Osteoblast (primary cell): ENCODE measurements around the gene KRTAP10-4. TPM values are rescaled to one million over a fixed set of nuclear protein-coding genes. Genes with fewer than 3 reads are reported as not detected.

Experiments
- DNase-seq: peaks from one replicate; pipeline ENCODE4 v3.0.0; 2011; ENCODE audit warnings: low spot score, mixed read lengths; ENCODE audit not compliant: insufficient read length; ENCODE audit errors: missing footprints
- H2AFZ ChIP-seq: 2 replicates; pipeline ENCODE4 v1.6.0; 2011; ENCODE audit warnings: mild to moderate bottlenecking, low read length
- H3K27ac ChIP-seq: 2 replicates; pipeline ENCODE4 v1.5.1; 2011; ENCODE audit warnings: mild to moderate bottlenecking, low read depth, low read length, moderate library complexity
- H3K27me3 ChIP-seq: 2 replicates; pipeline ENCODE4 v1.6.0; 2012; ENCODE audit warnings: mild to moderate bottlenecking, control low read depth, inconsistent platforms, low read length, moderate library complexity; ENCODE audit not compliant: insufficient read depth
- H3K36me3 ChIP-seq: 2 replicates; pipeline ENCODE4 v1.5.1; 2011; ENCODE audit warnings: mild to moderate bottlenecking, low read length, control low read depth, moderate library complexity; ENCODE audit not compliant: insufficient read depth
- H3K4me1 ChIP-seq: 2 replicates; pipeline ENCODE4 v1.5.1; 2011; ENCODE audit warnings: mild to moderate bottlenecking, low read length, control low read depth, moderate library complexity; ENCODE audit not compliant: insufficient read depth
- H3K4me2 ChIP-seq: 2 replicates; pipeline ENCODE4 v1.6.0; 2011; ENCODE audit warnings: mild to moderate bottlenecking, low read length; ENCODE audit not compliant: insufficient read depth
- H3K4me3 ChIP-seq: fragments of 200-600 bp; sonication (generic); 3 replicates; pipeline ENCODE4 v1.5.1; 2012; ENCODE audit warnings: mild to moderate bottlenecking, low read length, inconsistent platforms; ENCODE audit not compliant: insufficient read depth
- H3K79me2 ChIP-seq: 2 replicates; pipeline ENCODE4 v1.6.0; 2012; ENCODE audit warnings: mild to moderate bottlenecking, low read length, control low read depth, inconsistent platforms; ENCODE audit not compliant: insufficient read depth
- H3K9me3 ChIP-seq: 2 replicates; pipeline ENCODE4 v1.5.1; 2011; ENCODE audit warnings: low read depth, low read length, control low read depth
- H4K20me1 ChIP-seq: 2 replicates; pipeline ENCODE4 v1.6.0; 2012; ENCODE audit warnings: mild to moderate bottlenecking, low read length, control low read depth; ENCODE audit not compliant: insufficient read depth
- CTCF ChIP-seq: IDR thresholded peaks from 2 replicates; pipeline ENCODE4 v1.5.1; 2011; ENCODE audit warnings: mild to moderate bottlenecking, low read depth, low read length, moderate library complexity; ENCODE audit errors: extremely low read depth
- total RNA-seq: library from RNA; depleted of rRNA; stranded (reverse); fragments of >200 nt; gene quantifications from 2 replicates; pipeline ENCODE4 v1.2.3, GENCODE V29; 2012

The KRTAP10-4 gene
- total RNA-seq, 1 donor, result not detected

GRCh38 chr21:44575307-44576024, 1.9 kb downstream of the KRTAP10-4 start:
- H3K27ac ChIP-seq, result no peak overlapping the region
- no peaks in the 10 kb centered on the region for H3K4me1 ChIP-seq
- no peak overlapping the region for H3K4me2 ChIP-seq
- no peak for DNase-seq
- no peaks in the 10 kb centered on the region for H3K36me3 ChIP-seq
- no peak overlapping the region for H3K4me3 ChIP-seq
- no peaks in the 10 kb centered on the region for H4K20me1 ChIP-seq
- H3K27me3 ChIP-seq, result peaks cover 14% of the 10 kb centered on the region
- no peak overlapping the region for H2AFZ ChIP-seq
- H3K9me3 ChIP-seq, result peaks cover 3% of the 10 kb centered on the region
- no peak for TF ChIP-seq CTCF
- no peaks in the 10 kb centered on the region for H3K79me2 ChIP-seq

GRCh38 chr21:44576025-44576420, 2.5 kb downstream of the KRTAP10-4 start:
- no peaks in the 10 kb centered on the region for H3K79me2 ChIP-seq
- TF ChIP-seq CTCF, result no peak
- H3K4me1 ChIP-seq, result no peaks in the 10 kb centered on the region
- no peak overlapping the region for H3K27ac ChIP-seq
- no peaks in the 10 kb centered on the region for H4K20me1 ChIP-seq
- H2AFZ ChIP-seq, result no peak overlapping the region
- no peak overlapping the region for H3K4me2 ChIP-seq
- H3K27me3 ChIP-seq, result peaks cover 14% of the 10 kb centered on the region
- no peak overlapping the region for H3K4me3 ChIP-seq
- no peak for DNase-seq
- peaks cover 3% of the 10 kb centered on the region for H3K9me3 ChIP-seq
- H3K36me3 ChIP-seq, result no peaks in the 10 kb centered on the region

- Histone ChIP-seq H3K27ac (no peak overlapping the region), H3K27me3 (no peaks in the 10 kb centered on the region), H3K36me3 (no peaks in the 10 kb centered on the region), H3K4me1 (no peaks in the 10 kb centered on the region), H3K9me3 (no peaks in the 10 kb centered on the region), H3K4me2 (no peak overlapping the region), H4K20me1 (no peaks in the 10 kb centered on the region), H3K79me2 (no peaks in the 10 kb centered on the region), H3K4me3 (no peak overlapping the region), H2AFZ (no peak overlapping the region)
- DNase-seq, result no peak
- no peak for TF ChIP-seq CTCF
Observed at GRCh38 chr21:44578371-44579055, 5.0 kb downstream of the KRTAP10-4 start.

GRCh38 chr21:44579056-44579832, 5.7 kb downstream of the KRTAP10-4 start:
- Histone ChIP-seq H3K36me3 (no peaks in the 10 kb centered on the region), H3K79me2 (no peaks in the 10 kb centered on the region), H2AFZ (no peak overlapping the region), H3K27ac (no peak overlapping the region), H3K4me1 (no peaks in the 10 kb centered on the region), H3K4me3 (no peak overlapping the region), H3K9me3 (no peaks in the 10 kb centered on the region), H4K20me1 (no peaks in the 10 kb centered on the region), H3K4me2 (no peak overlapping the region), H3K27me3 (no peaks in the 10 kb centered on the region)
- no peak for TF ChIP-seq CTCF
- DNase-seq, result no peak
